Measurements from ENCODE around the gene RTEL1.
A peak's percentile ranks its signal among the peaks of the same experiment; 100 is the strongest.

The RTEL1 gene

DNA sequence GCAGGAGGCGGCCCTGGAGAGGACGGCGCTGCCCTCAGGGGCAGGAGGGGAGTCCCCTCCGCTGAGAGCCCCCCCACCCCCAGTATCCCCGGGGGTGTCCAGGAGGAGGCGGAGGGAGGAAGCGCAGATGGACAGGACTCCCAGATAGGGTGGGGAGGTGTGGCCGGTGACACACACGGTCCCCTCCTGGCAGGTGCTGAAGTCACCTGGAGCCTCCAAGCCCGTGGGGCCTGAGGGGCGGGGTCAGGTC lies 6.2 kb upstream of the RTEL1 start:
- Histone ChIP-seq H3K23ac (ENCODE audit: low read length) (no peak overlapping the region), H3K4me3 (ENCODE audit: low read depth, low read length) (peak overlapping the region; percentile 34), H3K4me2 (ENCODE audit: low read length) (peak overlapping the region; percentile 80), H3K79me1 (ENCODE audit: low read length) (no peaks in the 10 kb centered on the region), H2BK12ac (ENCODE audit: low read length) (no peak overlapping the region), H2BK120ac (ENCODE audit: insufficient read depth, low read length, poor library complexity) (no peak overlapping the region), H3K36me3 (ENCODE audit: control insufficient read depth in 1 of 2, insufficient read depth in 2 of 2, low read length in 2 of 2) (no peaks in the 10 kb centered on the region), H3K4me1 (ENCODE audit: control insufficient read depth in 1 of 2, insufficient read depth in 2 of 2, low read length in 2 of 2) (peaks cover 14 to 20% of the 10 kb centered on the region in 2 experiments), H4K8ac (ENCODE audit: low read depth, low read length) (no peak overlapping the region), H2BK5ac (ENCODE audit: low read depth, low read length, poor library complexity) (no peak overlapping the region), H4K12ac (ENCODE audit: low read depth, low read length) (no peak overlapping the region), H3K18ac (ENCODE audit: low read length) (no peak overlapping the region), H3K4ac (ENCODE audit: low read depth, low read length) (no peak overlapping the region), H2AFZ (ENCODE audit: insufficient read depth, low read length, poor library complexity) (no peak overlapping the region), H3K9me3 (ENCODE audit: insufficient read depth, low read depth, low read length) (no peaks in the 10 kb centered on the region), H3K14ac (ENCODE audit: low read length) (no peak overlapping the region), H4K91ac (ENCODE audit: low read depth, low read length) (no peak overlapping the region), H3K27ac (ENCODE audit: low read depth, low read length) (no peak overlapping the region), H3K27me3 (ENCODE audit: insufficient read depth, low read length) (peaks cover 11% of the 10 kb centered on the region), H3K79me2 (ENCODE audit: control insufficient read depth, insufficient read depth, low read length, poor library complexity) (no peaks in the 10 kb centered on the region), H2AK5ac (ENCODE audit: low read length) (no peak overlapping the region), H3K9ac (ENCODE audit: low read length) (no peak overlapping the region)
- DNase-seq, result no peak
- WGBS (ENCODE audit: extremely low coverage, insufficient coverage, insufficient read length), result no CpG with 5 or more reads among the region's 11 CpGs

GRCh38 chr20:63652192-63652980 lies 5.7 kb upstream of the RTEL1 start:
- Histone ChIP-seq H3K4me3 (ENCODE audit: low read depth, low read length) (peak overlapping the region; percentile 60), H3K27me3 (ENCODE audit: insufficient read depth, low read length) (peaks cover 11% of the 10 kb centered on the region), H3K27ac (ENCODE audit: low read depth, low read length) (no peak overlapping the region), H3K9me3 (ENCODE audit: insufficient read depth, low read depth, low read length) (no peaks in the 10 kb centered on the region), H3K23ac (ENCODE audit: low read length) (no peak overlapping the region), H3K4me1 (ENCODE audit: control insufficient read depth in 1 of 2, insufficient read depth in 2 of 2, low read length in 2 of 2) (peaks cover 14 to 20% of the 10 kb centered on the region in 2 experiments), H4K8ac (ENCODE audit: low read depth, low read length) (no peak overlapping the region), H4K12ac (ENCODE audit: low read depth, low read length) (no peak overlapping the region), H3K36me3 (ENCODE audit: control insufficient read depth in 1 of 2, insufficient read depth in 2 of 2, low read length in 2 of 2) (no peaks in the 10 kb centered on the region), H4K91ac (ENCODE audit: low read depth, low read length) (peak overlapping the region; percentile 21), H2AFZ (ENCODE audit: insufficient read depth, low read length, poor library complexity) (peak overlapping the region; percentile 38), H3K14ac (ENCODE audit: low read length) (no peak overlapping the region), H3K18ac (ENCODE audit: low read length) (peak overlapping the region; percentile 41), H2AK5ac (ENCODE audit: low read length) (no peak overlapping the region), H2BK12ac (ENCODE audit: low read length) (no peak overlapping the region), H3K79me2 (ENCODE audit: control insufficient read depth, insufficient read depth, low read length, poor library complexity) (no peaks in the 10 kb centered on the region), H2BK5ac (ENCODE audit: low read depth, low read length, poor library complexity) (no peak overlapping the region), H3K79me1 (ENCODE audit: low read length) (no peaks in the 10 kb centered on the region), H2BK120ac (ENCODE audit: insufficient read depth, low read length, poor library complexity) (no peak overlapping the region), H3K9ac (ENCODE audit: low read length) (no peak overlapping the region), H3K4ac (ENCODE audit: low read depth, low read length) (no peak overlapping the region), H3K4me2 (ENCODE audit: low read length) (peak overlapping the region; percentile 80)
- WGBS (ENCODE audit: extremely low coverage, insufficient coverage, insufficient read length), result no CpG with 5 or more reads among the region's 91 CpGs
- DNase-seq, result no peak

GRCh38 chr20:63653041-63653973 lies 4.8 kb upstream of the RTEL1 start, which contains the start of gene STMN3:
Gene STMN3, minus strand, starts transcription at chr20:63653424. Its CDS starts 79 bp downstream, at chr20:63653345.
- Histone ChIP-seq H3K14ac (ENCODE audit: low read length) (no peak within 1 kb of the TSS), H4K12ac (ENCODE audit: low read depth, low read length) (no peak within 1 kb of the TSS), H3K79me1 (ENCODE audit: low read length) (peaks cover 4% of the 10 kb centered on the region), H3K9ac (ENCODE audit: low read length) (no peak within 1 kb of the TSS), H3K18ac (ENCODE audit: low read length) (peak within 1 kb of the TSS; percentile 41), H3K9me3 (ENCODE audit: insufficient read depth, low read depth, low read length) (no peaks in the 10 kb centered on the region), H3K4me2 (ENCODE audit: low read length) (peak within 1 kb of the TSS; percentile 80), H4K91ac (ENCODE audit: low read depth, low read length) (peak within 1 kb of the TSS; percentile 21), H2AK5ac (ENCODE audit: low read length) (peak within 1 kb of the TSS; percentile 14), H3K4me1 (ENCODE audit: control insufficient read depth in 1 of 2, insufficient read depth in 2 of 2, low read length in 2 of 2) (peaks cover 14 to 26% of the 10 kb centered on the region in 2 experiments), H2AFZ (ENCODE audit: insufficient read depth, low read length, poor library complexity) (peak within 1 kb of the TSS; percentile 38), H3K36me3 (ENCODE audit: control insufficient read depth in 1 of 2, insufficient read depth in 2 of 2, low read length in 2 of 2) (no peaks in the 10 kb centered on the region), H3K27me3 (ENCODE audit: insufficient read depth, low read length) (peaks cover 11% of the 10 kb centered on the region), H3K4ac (ENCODE audit: low read depth, low read length) (no peak within 1 kb of the TSS), H4K8ac (ENCODE audit: low read depth, low read length) (no peak within 1 kb of the TSS), H2BK12ac (ENCODE audit: low read length) (no peak within 1 kb of the TSS), H3K4me3 (ENCODE audit: low read depth, low read length) (peak within 1 kb of the TSS; percentile 60), H2BK120ac (ENCODE audit: insufficient read depth, low read length, poor library complexity) (no peak within 1 kb of the TSS), H3K23ac (ENCODE audit: low read length) (no peak within 1 kb of the TSS), H3K79me2 (ENCODE audit: control insufficient read depth, insufficient read depth, low read length, poor library complexity) (no peaks in the 10 kb centered on the region), H3K27ac (ENCODE audit: low read depth, low read length) (no peak within 1 kb of the TSS), H2BK5ac (ENCODE audit: low read depth, low read length, poor library complexity) (no peak within 1 kb of the TSS)
- no CpG with 5 or more reads among the region's 73 CpGs for WGBS (ENCODE audit: extremely low coverage, insufficient coverage, insufficient read length)
- peak; percentile 55 to 79 for DNase-seq

GRCh38 chr20:63653974-63654668 lies 4.0 kb upstream of the RTEL1 start:
- H4K8ac ChIP-seq (ENCODE audit: low read depth, low read length), result no peak overlapping the region
- no CpG with 5 or more reads among the region's 15 CpGs for WGBS (ENCODE audit: extremely low coverage, insufficient coverage, insufficient read length)
- no peak for DNase-seq
- H3K4me3 ChIP-seq (ENCODE audit: low read depth, low read length), result no peak overlapping the region
- no peak overlapping the region for H3K9ac ChIP-seq (ENCODE audit: low read length)
- no peak overlapping the region for H3K27ac ChIP-seq (ENCODE audit: low read depth, low read length)
- H3K27me3 ChIP-seq (ENCODE audit: insufficient read depth, low read length), result peaks cover 11% of the 10 kb centered on the region
- H4K91ac ChIP-seq (ENCODE audit: low read depth, low read length), result no peak overlapping the region
- no peak overlapping the region for H3K23ac ChIP-seq (ENCODE audit: low read length)
- no peak overlapping the region for H2BK120ac ChIP-seq (ENCODE audit: insufficient read depth, low read length, poor library complexity)
- no peak overlapping the region for H3K18ac ChIP-seq (ENCODE audit: low read length)
- H4K12ac ChIP-seq (ENCODE audit: low read depth, low read length), result no peak overlapping the region
- H3K14ac ChIP-seq (ENCODE audit: low read length), result no peak overlapping the region
- H3K4ac ChIP-seq (ENCODE audit: low read depth, low read length), result no peak overlapping the region
- H3K4me2 ChIP-seq (ENCODE audit: low read length), result peak overlapping the region; percentile 71
- no peaks in the 10 kb centered on the region for H3K9me3 ChIP-seq (ENCODE audit: insufficient read depth, low read depth, low read length)
- peaks cover 10% of the 10 kb centered on the region for H3K79me1 ChIP-seq (ENCODE audit: low read length)
- peaks cover 17 to 29% of the 10 kb centered on the region in 2 experiments for H3K4me1 ChIP-seq (ENCODE audit: control insufficient read depth in 1 of 2, insufficient read depth in 2 of 2, low read length in 2 of 2)
- peaks cover 4% of the 10 kb centered on the region for H3K79me2 ChIP-seq (ENCODE audit: control insufficient read depth, insufficient read depth, low read length, poor library complexity)
- H2BK12ac ChIP-seq (ENCODE audit: low read length), result no peak overlapping the region
- H2AFZ ChIP-seq (ENCODE audit: insufficient read depth, low read length, poor library complexity), result no peak overlapping the region
- H2AK5ac ChIP-seq (ENCODE audit: low read length), result peak overlapping the region; percentile 14
- no peaks in the 10 kb centered on the region for H3K36me3 ChIP-seq (ENCODE audit: control insufficient read depth in 1 of 2, insufficient read depth in 2 of 2, low read length in 2 of 2)
- H2BK5ac ChIP-seq (ENCODE audit: low read depth, low read length, poor library complexity), result no peak overlapping the region

Measured in trophoblast cell (in vitro differentiated cells and primary cell).